NCI-H82 treated with DMSO at 0.1 percent for 48 hours (cell line): Measurements from ENCODE around the gene AJAP1.
"Not testable (repeated sequence)": the region's sequence is repeated elsewhere in the genome, so short reads cannot be mapped to it uniquely, and the experiment has no call there.

ENCODE experiments used
- DNase-seq: peaks from one replicate; lab custom pipeline; 2025; ENCODE audit not compliant: unreplicated experiment; lab: John Stamatoyannopoulos, UW

The AJAP1 gene

DNA sequence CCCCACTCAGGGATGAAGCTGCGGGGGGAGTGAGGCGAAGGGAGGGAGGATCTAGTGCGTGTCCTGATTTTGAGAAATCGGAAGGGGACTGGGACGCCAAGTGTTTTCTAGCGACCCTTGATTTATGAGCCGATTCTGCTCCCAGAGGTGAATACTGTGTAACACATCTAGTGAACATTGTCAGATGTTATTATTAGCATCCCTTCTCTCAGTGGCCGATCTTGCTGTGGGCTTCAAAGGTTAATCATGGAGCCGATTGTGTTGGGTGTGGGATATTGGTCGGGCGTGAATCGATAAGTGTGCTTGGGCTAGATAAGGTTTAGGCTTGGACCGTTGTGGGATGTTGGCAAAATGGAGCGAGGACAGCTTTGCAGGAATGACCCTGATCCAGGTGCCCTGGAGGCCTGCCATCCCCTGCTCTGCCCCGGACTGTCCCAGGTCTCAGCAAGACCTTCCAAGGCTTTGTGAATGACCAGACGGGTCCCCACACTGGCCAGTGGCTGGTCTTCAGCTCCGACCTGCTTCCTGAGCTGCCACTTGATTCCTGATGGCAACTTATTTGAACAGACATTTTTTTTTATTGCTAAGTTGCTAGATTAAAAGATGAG, 2.2 kb downstream of the AJAP1 start:
- DNase-seq = no peak

DNA sequence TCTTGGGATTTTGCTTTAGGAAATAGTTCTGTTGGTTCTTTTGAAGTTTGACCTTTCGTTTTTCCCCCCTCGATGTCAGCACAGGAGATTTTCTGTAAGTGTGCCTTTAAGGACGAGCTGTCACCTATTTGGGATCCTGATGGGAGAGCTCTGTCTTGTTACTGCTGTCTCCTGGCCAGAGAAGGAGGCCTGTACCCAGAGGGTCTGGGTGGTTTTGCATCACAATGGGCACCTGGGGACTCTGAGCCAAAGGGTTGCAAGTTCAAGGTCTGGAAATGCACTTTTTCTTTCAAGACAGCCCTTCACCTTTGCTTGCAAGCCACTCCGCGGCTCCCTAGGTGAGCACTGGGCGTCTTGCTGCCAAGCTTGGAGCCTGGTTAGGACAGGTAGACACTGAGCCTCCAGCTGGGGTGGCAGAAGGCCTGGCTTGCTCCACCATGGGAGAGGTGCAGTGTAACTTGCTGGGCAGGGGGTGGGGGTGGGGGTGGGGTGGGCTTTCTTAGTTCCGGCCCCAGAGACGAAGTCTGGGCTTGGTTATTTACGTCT, 2.9 kb downstream of the AJAP1 start:
- DNase-seq = no peak

DNA sequence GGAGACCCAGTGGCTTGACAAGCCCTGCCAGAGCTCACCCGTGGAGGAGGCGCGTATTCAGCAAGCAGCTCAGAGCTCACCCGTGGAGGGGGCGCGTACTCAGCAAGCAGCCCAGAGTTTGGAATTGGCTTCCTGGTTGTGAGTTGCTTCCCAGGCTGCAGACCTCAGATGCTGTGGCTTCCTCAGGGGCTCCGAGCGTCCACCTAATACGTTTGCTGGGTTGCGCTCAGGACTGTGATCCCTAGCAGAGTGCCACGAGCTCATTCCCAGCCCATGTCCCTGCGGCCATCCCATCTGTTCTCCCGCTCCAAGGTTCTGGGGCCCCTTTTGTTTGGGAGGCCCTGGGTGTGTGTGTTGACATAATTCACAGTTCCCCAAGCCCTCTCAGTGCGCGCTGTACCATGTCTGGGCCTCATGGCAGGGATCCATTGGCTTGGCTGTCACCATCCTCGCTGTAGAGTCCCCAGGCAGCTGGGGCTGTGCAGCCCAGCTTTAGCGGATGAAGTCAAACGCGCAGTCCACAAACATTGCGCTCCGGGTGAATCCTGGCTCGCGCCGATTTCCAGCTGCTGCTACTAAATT, 3.6 kb downstream of the AJAP1 start:
- no peak for DNase-seq

DNA sequence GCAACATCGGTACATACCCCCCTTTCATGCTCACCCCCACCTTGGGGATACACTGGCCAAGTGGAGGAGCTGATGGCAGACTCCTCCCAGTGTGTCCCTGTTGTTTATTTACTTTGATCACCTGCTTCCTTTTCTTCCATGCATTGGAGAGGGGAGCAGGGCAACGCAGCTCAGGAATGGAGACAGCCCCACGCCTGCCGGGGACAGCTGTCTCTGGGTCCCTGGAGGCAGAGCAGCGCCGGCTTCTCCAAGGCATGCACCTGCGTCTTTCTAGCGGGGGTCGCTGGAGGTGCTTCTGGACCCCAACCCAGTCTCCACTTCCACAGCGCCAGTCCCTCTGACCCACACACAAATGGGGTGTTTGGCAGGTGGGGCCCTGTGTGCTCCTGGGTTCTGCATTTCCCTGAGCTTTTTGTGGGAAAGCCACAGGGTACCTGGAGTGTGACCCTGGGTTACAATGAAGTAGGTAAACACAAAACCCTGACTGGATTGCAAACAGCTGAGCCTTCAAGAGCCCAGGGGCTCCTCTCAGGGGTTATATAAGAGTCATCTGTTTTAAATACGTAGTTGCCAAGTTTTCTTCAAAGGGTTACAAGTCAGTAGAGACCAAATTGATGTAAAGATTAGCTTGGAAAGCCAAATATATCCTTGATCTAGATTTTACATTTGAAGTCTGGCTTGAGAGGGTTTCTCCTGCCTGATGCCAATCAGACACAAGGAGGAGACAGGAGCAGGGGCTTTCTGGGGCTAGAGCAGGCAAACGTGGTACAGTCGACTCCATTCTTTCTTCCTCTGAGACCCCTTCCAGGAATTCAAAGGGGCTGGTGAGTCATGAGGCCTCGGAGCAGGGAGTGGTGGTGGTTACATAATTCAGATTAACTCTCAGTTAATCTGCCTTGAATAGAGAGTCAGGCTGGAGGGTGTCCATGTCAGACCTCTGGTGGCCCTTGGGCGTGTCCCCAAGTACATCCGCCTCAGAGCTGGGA, 4.5 kb downstream of the AJAP1 start:
- no peak for DNase-seq

DNA sequence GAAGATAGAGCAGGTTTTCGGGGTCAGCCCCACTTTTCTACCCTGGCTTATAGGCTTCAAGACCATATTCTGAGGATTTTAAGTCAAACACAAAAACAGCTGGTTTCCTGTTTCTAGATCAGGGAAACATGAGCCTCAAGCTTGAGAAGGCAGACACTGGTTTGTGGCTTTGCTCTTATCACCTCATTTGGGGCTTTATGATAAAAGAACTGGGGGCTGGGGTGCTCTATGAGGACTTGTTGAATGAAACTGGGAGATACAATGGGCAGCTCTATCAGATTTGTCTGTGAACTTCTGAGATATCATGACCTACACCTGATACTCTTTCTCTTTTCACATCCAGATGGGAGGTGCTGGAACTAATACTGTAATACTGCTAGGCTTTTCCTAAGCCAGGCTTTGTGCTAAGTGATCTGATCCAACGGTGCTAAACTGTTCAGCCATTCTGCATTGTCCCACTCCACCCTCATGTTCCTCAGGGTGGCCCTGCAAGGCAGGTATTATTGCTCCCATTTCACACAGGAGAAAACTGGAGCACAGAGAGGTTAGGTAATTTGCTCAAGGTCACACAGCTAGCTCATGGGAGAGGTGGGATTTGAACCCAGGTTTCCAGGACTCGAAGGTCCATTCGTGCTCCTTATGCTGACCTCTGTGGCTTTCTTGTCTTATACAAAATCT, 6.6 kb downstream of the AJAP1 start:
- DNase-seq = no peak

DNA sequence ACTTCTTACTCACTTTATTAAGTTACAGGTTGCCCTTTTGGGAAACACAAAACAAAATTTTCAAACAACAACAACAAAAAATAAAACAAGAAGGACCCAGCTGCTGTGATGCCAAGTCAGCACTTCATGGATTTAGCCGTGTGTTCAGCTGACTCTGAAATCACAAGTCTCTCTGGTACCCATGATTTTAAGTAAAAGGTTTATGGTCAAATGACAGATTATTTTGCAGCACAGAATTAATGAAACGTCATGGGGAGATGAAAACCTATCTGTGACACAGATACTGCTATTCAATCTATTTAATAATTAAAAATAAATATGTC, 7.1 kb downstream of the AJAP1 start:
- DNase-seq = no peak

DNA sequence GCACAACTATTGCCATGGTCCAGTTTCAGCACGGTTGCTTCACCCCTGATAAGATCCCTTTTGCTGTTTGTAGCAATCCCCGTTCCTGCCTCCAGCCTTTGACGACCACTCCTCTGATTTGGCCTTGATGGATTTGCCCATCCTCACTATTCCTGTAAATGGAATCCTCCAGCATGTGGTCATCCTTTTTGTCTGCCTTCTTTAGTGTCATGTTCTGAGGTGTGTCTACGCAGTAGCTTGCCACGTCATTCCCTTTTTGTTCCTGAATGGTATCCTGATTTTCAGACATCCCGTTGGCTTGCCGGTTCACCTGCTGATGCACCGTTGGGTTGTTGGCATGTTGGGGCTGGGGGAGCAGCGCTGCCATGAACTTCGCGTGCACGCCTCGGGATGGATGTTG, 7.8 kb downstream of the AJAP1 start:
- no peak for DNase-seq

DNA sequence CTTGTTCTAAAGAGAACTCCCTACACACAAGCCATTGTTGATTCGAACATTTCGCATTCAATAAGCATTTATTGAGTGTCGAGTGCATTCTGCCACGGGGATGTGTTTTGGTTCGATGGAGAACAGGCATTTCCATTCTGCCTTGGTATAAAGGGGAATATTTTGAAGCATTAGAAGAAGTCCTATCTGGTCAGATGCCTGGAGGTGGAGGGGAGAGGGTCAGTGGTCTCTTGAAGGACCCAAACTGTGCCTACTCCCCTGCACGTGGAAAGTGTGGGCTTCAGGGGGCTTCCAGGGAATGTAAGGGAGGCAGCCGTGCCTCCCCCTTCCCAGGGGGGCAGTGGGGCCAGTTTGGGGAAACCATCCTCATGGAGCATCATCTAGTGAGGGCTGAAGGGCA, 8.3 kb downstream of the AJAP1 start:
- DNase-seq = no peak

DNA sequence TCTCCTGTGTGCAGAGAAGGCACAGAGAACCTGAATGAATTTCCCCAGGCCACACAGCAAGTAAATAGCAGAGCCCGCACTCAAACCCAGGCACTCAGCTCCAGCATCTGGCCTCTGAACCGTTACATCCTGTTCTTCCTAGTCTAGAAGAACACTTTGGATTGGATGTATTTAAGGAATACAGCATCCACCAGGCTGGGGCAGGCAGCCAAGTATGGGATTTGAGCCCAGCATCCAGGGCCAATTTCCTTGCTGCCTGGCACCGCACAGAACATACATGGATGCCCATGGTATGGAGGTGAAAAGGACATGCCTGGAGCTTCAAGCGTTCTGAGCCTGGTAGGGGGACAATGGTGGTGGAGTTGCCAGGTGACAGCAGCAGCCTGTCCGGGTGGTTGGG, 9.7 kb downstream of the AJAP1 start:
- DNase-seq = no peak

DNA sequence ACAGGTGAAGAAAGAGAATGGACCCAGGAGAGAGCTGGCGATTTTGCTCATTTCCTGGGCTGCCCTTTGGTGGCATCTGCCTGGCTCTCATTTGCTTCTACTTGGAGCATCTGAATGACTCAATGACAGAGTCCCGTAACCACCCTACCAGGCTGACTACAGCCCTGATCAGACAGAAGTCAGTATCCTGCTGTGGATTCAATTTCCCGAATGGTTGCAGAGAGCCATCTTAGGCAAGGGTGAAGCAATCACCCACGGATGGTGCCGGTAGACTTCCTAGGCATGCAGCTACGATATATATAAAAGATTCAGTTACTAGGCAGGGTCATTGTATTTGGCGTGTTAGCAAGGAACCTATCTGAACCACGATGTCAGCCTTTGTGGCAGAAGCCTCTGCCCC, 10.2 kb downstream of the AJAP1 start:
- no peak for DNase-seq

DNA sequence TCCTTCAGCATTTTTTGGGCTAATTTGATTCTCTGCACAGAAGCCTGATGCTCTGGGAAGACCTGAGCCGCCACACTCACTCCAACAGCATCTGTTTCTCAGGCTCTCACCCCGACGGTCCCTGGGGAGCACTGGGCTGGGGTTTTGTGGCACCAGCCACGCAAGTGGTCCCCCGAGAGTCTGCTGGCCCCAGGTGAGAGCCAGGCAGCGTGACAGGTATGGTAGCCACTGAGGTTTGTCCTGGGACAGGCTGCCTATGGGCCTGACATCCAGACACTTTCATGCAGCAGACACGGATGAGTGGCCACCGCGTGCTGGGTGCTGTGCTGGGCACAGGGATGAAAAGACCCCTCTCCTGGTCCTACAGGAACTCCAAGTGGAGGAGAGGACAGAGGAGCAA, 11.0 kb downstream of the AJAP1 start:
- DNase-seq = no peak

DNA sequence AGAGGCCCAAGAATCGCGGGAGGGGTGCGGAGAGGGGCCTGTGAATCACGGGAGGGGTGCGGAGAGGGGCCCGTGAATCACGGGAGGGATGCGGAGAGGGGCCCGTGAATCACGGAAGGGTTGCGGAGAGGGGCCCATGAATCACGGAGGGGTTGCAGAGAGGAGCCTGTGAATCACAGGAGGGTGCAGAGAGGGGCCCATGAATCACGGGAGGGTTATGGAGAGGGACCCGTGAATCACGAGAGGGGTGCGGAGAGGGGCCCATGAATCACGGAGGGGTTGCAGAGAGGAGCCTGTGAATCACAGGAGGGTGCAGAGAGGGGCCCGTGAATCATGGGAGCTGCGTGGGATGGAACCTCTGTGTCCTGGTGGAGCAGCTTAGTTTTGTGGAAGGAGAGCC, 12.3 kb downstream of the AJAP1 start:
- not testable (repeated sequence) for DNase-seq

DNA sequence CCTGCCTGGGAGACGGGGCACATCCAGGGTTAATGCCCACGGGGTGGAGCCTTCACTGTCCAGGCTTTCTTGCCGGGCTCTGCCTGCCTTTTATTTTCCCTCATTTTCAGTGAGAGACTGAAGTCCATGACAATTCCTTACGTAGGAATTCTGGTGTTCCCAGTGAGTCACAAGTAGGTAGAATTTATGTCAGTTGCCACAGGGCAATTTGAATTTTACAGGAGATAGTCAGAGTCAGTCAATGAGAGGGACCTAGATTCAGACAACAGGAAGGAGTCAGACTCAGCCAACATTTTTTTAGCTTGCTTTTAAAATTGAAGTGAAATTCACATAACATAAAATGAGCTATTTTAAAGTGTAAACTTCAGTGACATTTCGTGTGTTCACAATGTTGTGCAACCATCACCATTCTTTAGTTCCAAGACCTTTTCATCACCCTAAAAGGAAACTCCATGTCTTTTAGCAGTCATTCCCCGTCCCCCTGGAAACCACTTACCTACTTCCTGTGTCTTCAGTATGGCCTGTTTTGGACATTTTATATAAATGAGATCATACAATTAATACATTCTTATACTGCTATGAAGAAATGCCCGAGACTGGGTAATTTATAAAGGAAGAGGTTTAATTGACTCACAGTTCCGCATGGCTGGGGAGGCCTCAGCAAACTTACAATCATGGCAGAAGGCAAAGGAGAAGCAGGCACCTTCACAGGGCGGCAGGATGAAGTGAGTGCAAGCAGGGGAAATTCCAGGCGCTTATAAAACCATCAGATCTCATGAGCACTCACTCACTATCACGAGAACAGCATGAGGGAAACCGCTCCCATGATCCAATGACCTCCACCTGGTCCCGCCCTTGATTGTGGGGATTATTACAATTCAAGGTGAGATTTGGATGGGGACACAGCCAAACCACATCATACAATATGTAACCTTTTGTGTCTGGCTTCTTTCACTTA, 14.6 kb downstream of the AJAP1 start:
- no peak for DNase-seq

DNA sequence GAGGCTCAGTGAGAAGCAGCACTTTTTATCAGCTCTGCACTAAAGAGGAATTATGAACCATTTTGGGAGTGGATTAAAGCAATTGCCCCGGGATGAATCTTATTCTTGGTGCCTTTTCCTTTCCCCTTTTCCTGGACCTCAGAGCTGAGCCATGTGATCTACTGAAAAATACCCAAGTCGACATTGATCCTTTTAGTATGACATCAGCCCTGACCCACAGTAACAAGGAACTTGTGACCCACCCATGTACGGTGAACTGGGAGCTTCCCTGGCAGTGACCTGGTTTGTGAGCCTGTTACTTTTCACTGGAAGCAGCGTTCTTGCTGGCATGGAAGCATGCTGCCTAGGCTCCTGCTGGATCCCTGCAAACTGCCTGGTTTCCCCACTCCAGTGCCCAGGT, 15.9 kb downstream of the AJAP1 start:
- no peak for DNase-seq

DNA sequence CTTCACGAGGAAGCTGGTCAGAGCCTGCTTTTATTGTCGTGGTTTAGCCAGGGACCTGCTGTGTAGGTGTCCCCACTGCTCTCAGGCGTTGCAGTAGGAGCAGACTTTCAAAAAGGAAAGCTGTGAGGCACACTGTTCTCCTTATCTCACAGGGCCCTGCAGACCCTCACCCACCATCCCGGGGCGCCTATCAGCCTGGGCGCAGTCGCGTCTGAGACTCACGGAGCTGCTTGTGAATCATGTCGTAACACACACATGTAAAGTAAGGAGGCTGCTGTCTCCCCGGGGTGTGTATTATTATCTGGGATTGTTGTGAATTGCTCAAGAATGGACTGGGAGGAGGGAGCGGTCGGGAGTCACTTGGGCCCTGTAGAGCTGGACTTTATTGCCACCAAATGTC, 17.4 kb downstream of the AJAP1 start:
- DNase-seq = no peak

DNA sequence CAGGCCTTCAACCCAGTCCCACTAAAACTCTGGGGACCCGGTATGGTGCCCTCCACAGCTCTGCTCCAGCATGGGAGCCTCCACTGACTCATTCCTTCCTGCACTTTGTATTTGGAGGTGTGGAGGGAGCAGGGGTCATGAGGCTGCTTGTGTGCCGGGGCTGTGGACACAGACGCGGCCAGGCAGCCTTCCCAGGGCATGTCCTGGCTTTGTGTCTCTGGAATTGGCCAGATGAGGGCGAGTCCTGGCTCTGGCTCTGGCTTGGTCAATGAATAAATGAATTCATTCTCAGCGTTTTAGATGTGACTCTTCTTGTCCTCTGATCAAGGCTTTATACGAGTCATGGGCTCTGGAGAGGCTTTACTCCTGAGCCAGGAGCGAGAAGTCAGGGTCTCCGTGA, 19.1 kb downstream of the AJAP1 start:
- DNase-seq = no peak

DNA sequence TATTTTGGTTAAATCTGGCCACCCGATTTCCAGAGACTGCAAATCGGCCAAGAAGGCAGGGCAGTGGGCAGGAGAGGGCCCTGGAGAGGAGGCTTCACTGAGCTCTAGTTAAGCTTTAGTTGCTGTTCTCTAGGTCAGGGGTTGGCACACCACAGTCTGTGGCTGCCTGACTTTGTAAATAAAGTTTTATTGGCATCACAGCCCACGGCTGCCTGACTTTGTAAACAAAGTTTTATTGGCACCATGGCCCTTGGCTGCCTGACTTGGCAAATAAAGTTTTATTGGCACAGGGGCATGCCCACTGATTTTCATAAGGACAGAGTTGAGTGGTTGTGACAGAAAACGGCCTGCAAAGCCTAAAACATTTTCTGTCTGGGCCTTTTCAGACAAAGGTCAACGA, 19.7 kb downstream of the AJAP1 start:
- DNase-seq = no peak

DNA sequence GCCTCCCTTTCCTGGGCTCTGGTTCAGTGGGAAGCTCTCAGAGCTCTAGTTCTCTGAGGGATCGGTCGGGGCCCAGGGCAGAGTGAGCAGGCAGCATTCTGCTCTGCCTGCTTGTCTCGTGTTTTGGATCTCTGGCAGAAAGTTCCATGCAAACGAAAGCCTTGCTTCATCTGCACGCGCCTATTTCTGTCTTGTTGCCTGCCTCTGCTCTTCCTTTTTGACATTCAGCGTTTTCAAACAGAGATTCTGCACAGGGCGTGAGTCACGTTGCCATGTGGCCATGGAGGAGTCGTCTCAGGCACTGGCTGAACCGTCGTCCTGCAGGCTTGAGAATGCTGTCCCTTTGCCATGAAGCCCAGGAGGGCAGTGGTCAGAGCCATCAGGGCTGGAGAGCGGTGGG, 20.3 kb downstream of the AJAP1 start:
- DNase-seq = no peak

DNA sequence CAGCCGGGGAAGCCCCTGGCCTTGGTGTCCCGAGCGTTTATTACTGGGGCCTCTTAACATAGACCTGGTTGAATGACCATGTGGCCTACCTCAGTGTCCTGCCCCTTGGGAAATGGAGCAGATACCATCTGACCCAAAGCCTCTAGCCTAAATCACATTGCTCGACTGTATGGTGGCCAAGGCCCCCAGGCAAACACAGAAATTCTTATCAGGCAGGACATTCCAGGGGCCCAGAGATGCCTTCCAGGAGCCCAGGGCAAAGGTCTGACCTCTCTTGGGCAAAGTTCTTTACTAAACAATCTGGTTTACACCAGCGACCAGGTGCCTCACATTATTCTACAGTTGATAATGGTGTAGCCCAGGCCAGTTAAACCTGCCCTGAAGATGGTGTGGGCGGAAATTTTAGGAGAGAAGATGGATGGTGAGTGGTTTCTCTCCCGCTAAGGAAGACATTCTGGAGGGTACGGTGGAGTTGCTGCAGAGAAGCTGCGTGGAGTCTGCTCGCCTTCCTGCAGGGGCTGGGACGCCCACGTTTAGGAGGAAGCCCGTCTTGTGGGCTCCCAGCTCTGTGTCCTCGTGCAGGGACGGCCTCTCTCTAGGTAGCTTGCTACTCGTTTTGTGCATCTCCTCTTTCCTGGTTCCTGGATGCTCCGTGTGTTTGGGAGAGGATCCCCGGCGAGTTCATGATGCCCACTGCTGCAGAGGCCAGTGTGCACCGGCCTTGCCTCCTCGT, 21.2 kb downstream of the AJAP1 start:
- DNase-seq = no peak

DNA sequence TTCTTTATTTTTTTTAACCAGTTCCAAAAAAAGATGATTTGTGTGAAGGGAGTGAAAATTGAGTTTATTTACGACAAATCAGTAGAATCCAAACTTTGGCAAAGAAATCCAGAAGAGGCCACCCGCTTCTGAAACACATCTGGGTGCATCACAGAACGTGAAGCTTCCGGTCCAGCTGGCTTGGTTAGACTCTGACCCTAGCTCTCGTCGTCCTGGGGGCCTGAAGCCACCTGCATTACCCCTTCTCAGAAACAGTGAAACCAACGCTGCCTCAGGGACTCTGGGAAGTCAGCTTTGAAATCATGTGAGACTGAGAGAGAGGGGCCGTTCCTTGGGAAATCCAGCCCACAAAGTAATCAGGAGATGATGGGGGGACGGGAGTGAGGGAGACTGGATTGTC, 21.8 kb downstream of the AJAP1 start:
- no peak for DNase-seq
